ENCODE measurements around the gene RIT2.

RIT2 gene

GRCh38 chr18:43009674-43010073, 105.8 kb downstream of the RIT2 start:
- H3K4me2 ChIP-seq (ENCODE audit: low read length): no peak overlapping the region
- H3F3A ChIP-seq (ENCODE audit: insufficient read depth, low read length): no peaks in the 10 kb centered on the region
- no peak overlapping the region for H3K4me3 ChIP-seq (ENCODE audit: low read depth, low read length, poor library complexity, severe bottlenecking)
- H4K20me1 ChIP-seq (ENCODE audit: insufficient read depth, low read length): no peaks in the 10 kb centered on the region
- H3K9me2 ChIP-seq (ENCODE audit: low read depth, low read length): no peaks in the 10 kb centered on the region
- H3K36me3 ChIP-seq (ENCODE audit: insufficient read depth, low read length): no peaks in the 10 kb centered on the region
- H2AFZ ChIP-seq (ENCODE audit: low read length): no peak overlapping the region
- H3K9me3 ChIP-seq (ENCODE audit: low read length): no peaks in the 10 kb centered on the region
- no peaks in the 10 kb centered on the region for H3K79me2 ChIP-seq (ENCODE audit: insufficient read depth, low read length)
- no peaks in the 10 kb centered on the region for H3K4me1 ChIP-seq (ENCODE audit: insufficient read depth, low read length, severe bottlenecking)
- no peaks in the 10 kb centered on the region for H3K27me3 ChIP-seq (ENCODE audit: insufficient read depth, low read length)
- no peak overlapping the region for H3K27ac ChIP-seq (ENCODE audit: low read depth, low read length, poor library complexity, severe bottlenecking)
- TF ChIP-seq CTCF (IDR thresholded peaks at IDR 0.05; ENCODE audit: low read length): no peak
- no peak for TF ChIP-seq EZH2 (IDR thresholded peaks at IDR 0.05; ENCODE audit: borderline replicate concordance, low read length)
- H3K9ac ChIP-seq (ENCODE audit: low read length): no peak overlapping the region

- Histone ChIP-seq H2AFZ (ENCODE audit: low read length) (no peak overlapping the region), H3K9me3 (ENCODE audit: low read length) (no peaks in the 10 kb centered on the region), H3K79me2 (ENCODE audit: insufficient read depth, low read length) (no peaks in the 10 kb centered on the region), H3K27me3 (ENCODE audit: insufficient read depth, low read length) (no peaks in the 10 kb centered on the region), H3K9me2 (ENCODE audit: low read depth, low read length) (no peaks in the 10 kb centered on the region), H3K4me2 (ENCODE audit: low read length) (no peak overlapping the region), H3K9ac (ENCODE audit: low read length) (no peak overlapping the region), H3K4me3 (ENCODE audit: low read depth, low read length, poor library complexity, severe bottlenecking) (no peak overlapping the region), H4K20me1 (ENCODE audit: insufficient read depth, low read length) (no peaks in the 10 kb centered on the region), H3F3A (ENCODE audit: insufficient read depth, low read length) (no peaks in the 10 kb centered on the region), H3K36me3 (ENCODE audit: insufficient read depth, low read length) (no peaks in the 10 kb centered on the region), H3K27ac (ENCODE audit: low read depth, low read length, poor library complexity, severe bottlenecking) (no peak overlapping the region), H3K4me1 (ENCODE audit: insufficient read depth, low read length, severe bottlenecking) (no peaks in the 10 kb centered on the region)
- TF ChIP-seq EZH2 (IDR thresholded peaks at IDR 0.05; ENCODE audit: borderline replicate concordance, low read length): no peak
Measured at GRCh38 chr18:43007365-43007764, 108.1 kb downstream of the RIT2 start.

- no peak overlapping the region for H3K4me3 ChIP-seq (ENCODE audit: low read depth, low read length, poor library complexity, severe bottlenecking)
- H3K27me3 ChIP-seq (ENCODE audit: insufficient read depth, low read length): no peaks in the 10 kb centered on the region
- H3K9me3 ChIP-seq (ENCODE audit: low read length): no peaks in the 10 kb centered on the region
- no peaks in the 10 kb centered on the region for H4K20me1 ChIP-seq (ENCODE audit: insufficient read depth, low read length)
- no peak overlapping the region for H2AFZ ChIP-seq (ENCODE audit: low read length)
- no peak overlapping the region for H3K4me2 ChIP-seq (ENCODE audit: low read length)
- no peak overlapping the region for H3K27ac ChIP-seq (ENCODE audit: low read depth, low read length, poor library complexity, severe bottlenecking)
- H3K4me1 ChIP-seq (ENCODE audit: insufficient read depth, low read length, severe bottlenecking): no peaks in the 10 kb centered on the region
- TF ChIP-seq EZH2 (IDR thresholded peaks at IDR 0.05; ENCODE audit: borderline replicate concordance, low read length): no peak
- TF ChIP-seq CTCF (IDR thresholded peaks at IDR 0.05; ENCODE audit: low read length): no peak
- no peaks in the 10 kb centered on the region for H3F3A ChIP-seq (ENCODE audit: insufficient read depth, low read length)
- no peak overlapping the region for H3K9ac ChIP-seq (ENCODE audit: low read length)
- no peaks in the 10 kb centered on the region for H3K79me2 ChIP-seq (ENCODE audit: insufficient read depth, low read length)
- H3K36me3 ChIP-seq (ENCODE audit: insufficient read depth, low read length): no peaks in the 10 kb centered on the region
- no peaks in the 10 kb centered on the region for H3K9me2 ChIP-seq (ENCODE audit: low read depth, low read length)
Measured at GRCh38 chr18:43004421-43004820, 111.1 kb downstream of the RIT2 start.

GRCh38 chr18:43001821-43002220, 113.7 kb downstream of the RIT2 start:
- H3F3A ChIP-seq (ENCODE audit: insufficient read depth, low read length): no peaks in the 10 kb centered on the region
- TF ChIP-seq EZH2 (IDR thresholded peaks at IDR 0.05; ENCODE audit: borderline replicate concordance, low read length) (no peak), CTCF (IDR thresholded peaks at IDR 0.05; ENCODE audit: low read length) (no peak)
- H3K36me3 ChIP-seq (ENCODE audit: insufficient read depth, low read length): no peaks in the 10 kb centered on the region
- H4K20me1 ChIP-seq (ENCODE audit: insufficient read depth, low read length): no peaks in the 10 kb centered on the region
- no peaks in the 10 kb centered on the region for H3K27me3 ChIP-seq (ENCODE audit: insufficient read depth, low read length)
- H3K4me3 ChIP-seq (ENCODE audit: low read depth, low read length, poor library complexity, severe bottlenecking): no peak overlapping the region
- no peak overlapping the region for H2AFZ ChIP-seq (ENCODE audit: low read length)
- no peaks in the 10 kb centered on the region for H3K79me2 ChIP-seq (ENCODE audit: insufficient read depth, low read length)
- H3K9me2 ChIP-seq (ENCODE audit: low read depth, low read length): no peaks in the 10 kb centered on the region
- H3K4me1 ChIP-seq (ENCODE audit: insufficient read depth, low read length, severe bottlenecking): no peaks in the 10 kb centered on the region
- H3K27ac ChIP-seq (ENCODE audit: low read depth, low read length, poor library complexity, severe bottlenecking): no peak overlapping the region
- no peak overlapping the region for H3K4me2 ChIP-seq (ENCODE audit: low read length)
- H3K9ac ChIP-seq (ENCODE audit: low read length): no peak overlapping the region
- no peaks in the 10 kb centered on the region for H3K9me3 ChIP-seq (ENCODE audit: low read length)

Data from OCI-LY1 (cell line).